ENCODE measurements around the gene GAS5. TPM values are rescaled to one million over a fixed set of nuclear protein-coding genes. Genes with fewer than 3 reads are reported as not detected.

The GAS5 gene
- total and polyA plus RNA-seq, 10 of the 15 experiments (the other 5 are each of a cell fraction or from before 2014, with no cell fraction given) = 289 to 1,137 (median 699) TPM

DNA sequence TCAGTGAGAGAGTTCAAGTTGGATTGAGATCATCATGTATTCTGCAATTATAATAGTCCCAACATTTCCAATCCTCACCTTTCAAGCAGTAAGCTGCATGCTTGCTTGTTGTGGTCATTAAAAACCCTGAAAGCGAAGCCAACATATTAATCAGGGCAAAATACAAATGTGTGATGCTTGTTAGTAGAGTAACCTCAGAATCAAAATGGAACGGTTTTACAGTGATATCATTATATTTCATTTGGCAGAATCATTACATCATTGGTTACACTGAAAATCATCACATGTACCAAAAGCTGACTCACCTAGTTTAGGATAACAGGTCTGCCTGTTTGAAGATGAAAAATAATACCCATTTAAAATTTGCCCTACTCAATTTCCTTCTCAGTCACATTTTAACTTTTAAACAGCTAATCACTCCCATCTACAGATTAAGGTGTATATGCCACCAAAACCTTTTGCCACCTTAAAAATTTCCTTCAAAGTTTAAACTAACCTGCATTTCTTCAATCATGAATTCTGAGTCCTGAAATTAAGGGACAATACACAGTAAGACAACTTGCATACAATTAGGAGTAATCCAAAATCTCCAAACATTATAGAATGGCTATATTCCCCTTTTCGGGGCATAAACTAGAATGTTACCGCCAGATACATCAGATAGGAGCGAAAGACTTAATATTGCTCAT, 3.5 kb downstream of the GAS5 start:
- TF ChIP-seq CBFB (IDR thresholded peaks at IDR 0.05; ENCODE audit: low read depth) (0 out of 2 replicates have a peak, but pooled peaks have one; percentile 14), ATF7 (IDR thresholded peaks at IDR 0.05; ENCODE audit: low read depth) (peak; percentile 63), SREBF1 (IDR thresholded peaks at IDR 0.05; ENCODE audit: low read length) (no peak)
- no TSS peak for BruUV-seq (replicated peaks)
- intact Hi-C loops (cut with micrococcal nuclease; ENCODE audit: unreplicated experiment) = loop anchor here (10.0 kb wide), 2 partner anchors 140 to 350 kb away; no protein-coding TSS in a partner anchor
- 8% methylated on average over 5 of the region's 5 CpGs for WGBS (ENCODE audit: insufficient coverage, insufficient replicate concordance, low lambda C conversion rate, missing lambda C conversion rate)
- in situ Hi-C loops (cut with MboI) = no loop called here
- SMC1A ChIA-PET (ENCODE audit: uncharacterized antibody, unreplicated experiment) = interaction anchor here (0.9 to 1.2 kb wide), 5 partner anchors 9 to 155 kb away, joined by 3 to 6 read pairs (median 5); no protein-coding TSS in a partner anchor
- Histone ChIP-seq H3K27ac (ENCODE audit: control insufficient read depth, insufficient read depth) (no peak overlapping the region; the same call in 1 of the 2 replicates), H3K79me2 (ENCODE audit: control insufficient read depth, insufficient read depth, low read length) (peaks cover 41% of the 10 kb centered on the region), H3K4me1 (ENCODE audit: control insufficient read depth, insufficient read depth, low read length) (peaks cover 4% of the 10 kb centered on the region; the same call in 1 of the 2 replicates), H3K4me2 (ENCODE audit: control insufficient read depth, insufficient read depth) (peak overlapping the region; percentile 76), H3K9ac (ENCODE audit: control insufficient read depth, insufficient read depth, low read length) (peak overlapping the region; percentile 73), H3K36me3 (ENCODE audit: control insufficient read depth in 2 of 2, insufficient read depth in 2 of 2, low read length in 1 of 2) (peaks cover 4 to 31% of the 10 kb centered on the region in 2 experiments), H3K27me3 (replicated peaks in 1 of 2; ENCODE audit: control insufficient read depth in 2 of 2, insufficient read depth in 2 of 2, low read length in 1 of 2) (no peaks in the 10 kb centered on the region), H4K20me1 (ENCODE audit: control insufficient read depth, insufficient read depth) (no peaks in the 10 kb centered on the region), H2AFZ (ENCODE audit: control insufficient read depth, low read depth, low read length) (no peak overlapping the region), H3K4me3 (peak overlapping the region; percentile 81), H3K9me3 (replicated peaks; ENCODE audit: control insufficient read depth, insufficient read depth, low read length) (no peaks in the 10 kb centered on the region)
- no peak for DNase-seq (ENCODE audit: low read depth, low spot score)
- ATAC-seq = no peak
- peak; percentile 27 for FAIRE-seq
- RAD21 ChIA-PET (ENCODE audit: unreplicated experiment) = interaction anchor here (1.3 kb wide), 1 partner anchor 434 kb away, joined by 3 read pairs; no protein-coding TSS in a partner anchor
- POLR2A ChIA-PET = interaction anchor here (0.7 to 1.7 kb wide), 4 partner anchors 13 to 44 kb away, joined by 3 to 6 read pairs (median 4); partner anchors contain the start of gene DARS2
- CTCF ChIA-PET = interaction anchor here (1.1 to 3.9 kb wide), 9 partner anchors 12 to 1122 kb away, joined by 3 to 15 read pairs (median 4); partner anchors contain the start of genes CENPL, DARS2 and KLHL20

Measured in GM12878 (cell line).